GM21515 (cell line): Measurements from ENCODE around the gene GLB1L2.

ENCODE experiments used
- ATAC-seq: cut with Tn5 transposase; IDR thresholded peaks from one replicate; pipeline ENCODE4 v1.9.1; 2021; ENCODE audit not compliant: unreplicated experiment

GLB1L2 gene

GRCh38 chr11:134401825-134402809 is 70.3 kb downstream of the GLB1L2 start:
- ATAC-seq, result no peak

- no peak for ATAC-seq
These were observed 71.1 kb downstream of the GLB1L2 start for GRCh38 chr11:134402910-134403309.

GRCh38 chr11:134404575-134405341 is 73.0 kb downstream of the GLB1L2 start:
- ATAC-seq, result no peak

- no peak for ATAC-seq
These were observed 73.6 kb downstream of the GLB1L2 start for GRCh38 chr11:134405436-134405835.

- no peak for ATAC-seq
These were observed 74.1 kb downstream of the GLB1L2 start for GRCh38 chr11:134405841-134406240.

GRCh38 chr11:134406264-134407185 is 74.7 kb downstream of the GLB1L2 start:
- ATAC-seq, result no peak

GRCh38 chr11:134407321-134407828 is 75.6 kb downstream of the GLB1L2 start:
- ATAC-seq, result no peak

- no peak for ATAC-seq
These were observed 76.1 kb downstream of the GLB1L2 start for GRCh38 chr11:134407923-134408322.

GRCh38 chr11:134409552-134410429 is 78.0 kb downstream of the GLB1L2 start:
- no peak for ATAC-seq

GRCh38 chr11:134410766-134411165 is 79.0 kb downstream of the GLB1L2 start:
- no peak for ATAC-seq

- ATAC-seq, result no peak
These were observed 80.6 kb downstream of the GLB1L2 start, which contains the start of gene B3GAT1 for GRCh38 chr11:134412203-134413042. B3GAT1 (minus strand) TSS chr11:134412242; CDS start chr11:134387659, 24,583 bp downstream.

GRCh38 chr11:134413043-134413825 is 81.4 kb downstream of the GLB1L2 start:
- ATAC-seq, result no peak

GRCh38 chr11:134413826-134414731 is 82.3 kb downstream of the GLB1L2 start:
- ATAC-seq, result no peak

- no peak for ATAC-seq
These were observed 83.3 kb downstream of the GLB1L2 start for GRCh38 chr11:134414766-134415765.

GRCh38 chr11:134416726-134417125 is 84.9 kb downstream of the GLB1L2 start:
- ATAC-seq, result no peak
